ENCODE results near the gene DTWD2. TPM values are rescaled to one million over a fixed set of nuclear protein-coding genes. Genes with fewer than 3 reads are reported as not detected.

The DTWD2 gene
- total RNA-seq, 1 donor from 2014 or later: 8.8 TPM

Other genes starting within 250 kb of the DTWD2 start
- gene DMXL1, start 82.5 kb upstream of the DTWD2 start, total RNA-seq: 10.6 and 11.9 TPM in 2 replicates

Measured in epithelial cell of proximal tubule (primary cell).